Colonic mucosa (tissue), 4 donors: ENCODE results near the gene ZNF407. TPM values are rescaled to one million over a fixed set of nuclear protein-coding genes. Genes with fewer than 3 reads are reported as not detected.

Experiments used
- DNase-seq: peaks from one replicate; pipeline ENCODE4 v3.0.0-alpha.2; 2020
- H3K27ac ChIP-seq: fragments of 200-600 bp; one replicate; pipeline ENCODE4 v1.8.0; 2021
- H3K27me3 ChIP-seq: fragments of 200-600 bp; one replicate; pipeline ENCODE4 v1.8.0; 2021
- H3K36me3 ChIP-seq: fragments of 200-600 bp; one replicate; pipeline ENCODE4 v1.8.0; 2021
- H3K4me1 ChIP-seq: fragments of 200-600 bp; one replicate; pipeline ENCODE4 v1.8.0; 2021; ENCODE audit warnings: mild to moderate bottlenecking
- H3K4me3 ChIP-seq: fragments of 200-600 bp; one replicate; pipeline ENCODE4 v1.8.0; 2021
- H3K9ac ChIP-seq, 2 donors: one replicate each; pipeline ENCODE4 v1.7.0; 2013; ENCODE audit warnings: control low read depth in 2 of 2, low read depth in 2 of 2, low read length in 2 of 2
- H3K9me3 ChIP-seq: fragments of 200-600 bp; one replicate; pipeline ENCODE4 v1.8.0; 2021
- CTCF ChIP-seq: fragments of 200-600 bp; IDR thresholded peaks from one replicate; pipeline ENCODE4 v1.8.0; 2022; ENCODE audit warnings: antibody characterized with exemption, mild to moderate bottlenecking
- intact Hi-C: fragments of 100-400 bp; cut with DNase I; formaldehyde crosslinking; loops from one replicate; pipeline ENCODE4 v1.14.1; 2022
- total RNA-seq, 2 donors: library from RNA; stranded (reverse); fragmentation: NEBNext Ultra II Directional in 1 of 2; extraction: Animal tissue kit (Norgen Biotek cat#: 25700) in 1 of 2; gene quantifications; one replicate each; pipeline ENCODE4 v1.2.1, GENCODE V29; 2021
- donor health status: healthy.
- donor health status: DM: no; HTN: no; CAD: no.
- donor health status: DM: no; HTN: no; CAD: no.

ZNF407 gene
- total RNA-seq, 2 donors from 2014 or later, result 8.1 to 13.1 TPM

GRCh38 chr18:75034937-75035336 is 437.3 kb downstream of the ZNF407 start:
- Histone ChIP-seq H3K9ac (no peak overlapping the region), H3K27me3 (no peaks in the 10 kb centered on the region), H3K9me3 (no peaks in the 10 kb centered on the region), H3K4me3 (no peak overlapping the region), H3K27ac (no peak overlapping the region), H3K36me3 (no peaks in the 10 kb centered on the region), H3K4me1 (no peaks in the 10 kb centered on the region)
- intact Hi-C loops, result no loop called here
- DNase-seq, result no peak
- no peak for TF ChIP-seq CTCF

- H3K27ac ChIP-seq, result no peak overlapping the region
Measured at GRCh38 chr18:75035928-75036327, 438.3 kb downstream of the ZNF407 start.

GRCh38 chr18:75036917-75037688 is 439.4 kb downstream of the ZNF407 start:
- Histone ChIP-seq H3K9me3 (no peaks in the 10 kb centered on the region), H3K9ac (no peak overlapping the region), H3K36me3 (no peaks in the 10 kb centered on the region), H3K27ac (no peak overlapping the region), H3K4me1 (no peaks in the 10 kb centered on the region), H3K4me3 (no peak overlapping the region), H3K27me3 (no peaks in the 10 kb centered on the region)
- DNase-seq, result no peak
- no peak for TF ChIP-seq CTCF
- intact Hi-C loops, result no loop called here

More at GRCh38 chr18:75035928-75036327, 438.3 kb downstream of the ZNF407 start:
- intact Hi-C loops, result no loop called here
- Histone ChIP-seq H3K9me3 (no peaks in the 10 kb centered on the region), H3K4me3 (no peak overlapping the region), H3K4me1 (no peaks in the 10 kb centered on the region), H3K9ac (no peak overlapping the region), H3K27me3 (no peaks in the 10 kb centered on the region), H3K36me3 (no peaks in the 10 kb centered on the region)
- TF ChIP-seq CTCF, result no peak
- DNase-seq, result no peak

GRCh38 chr18:75037689-75037955 is 440.0 kb downstream of the ZNF407 start:
- no peak for DNase-seq
- no peak for TF ChIP-seq CTCF
- Histone ChIP-seq H3K9me3 (no peaks in the 10 kb centered on the region), H3K4me1 (no peaks in the 10 kb centered on the region), H3K27ac (no peak overlapping the region), H3K36me3 (no peaks in the 10 kb centered on the region), H3K9ac (no peak overlapping the region), H3K27me3 (no peaks in the 10 kb centered on the region), H3K4me3 (no peak overlapping the region)
- intact Hi-C loops, result no loop called here

GRCh38 chr18:75041586-75041985 is 443.9 kb downstream of the ZNF407 start:
- Histone ChIP-seq H3K9ac (no peak overlapping the region), H3K27me3 (no peaks in the 10 kb centered on the region), H3K4me3 (no peak overlapping the region), H3K36me3 (no peaks in the 10 kb centered on the region), H3K9me3 (no peaks in the 10 kb centered on the region), H3K4me1 (no peaks in the 10 kb centered on the region), H3K27ac (no peak overlapping the region)
- peak; percentile 33 for TF ChIP-seq CTCF
- no peak for DNase-seq
- intact Hi-C loops, result loop anchor here (10.0 kb wide), 1 partner anchor 147 kb away; no protein-coding TSS in a partner anchor
